Heart left ventricle (tissue), 13 donors: ENCODE results near the gene MMP27.

Source experiments
- CTCF ChIP-seq, 12 donors: fragments of 200-600 bp; sonication (generic) in 4 of 12; IDR thresholded peaks; one replicate each; pipeline versions ENCODE4 v1.5.0 to v1.8.0; 2018 to 2022; ENCODE audit warnings: antibody characterized with exemption in 12 of 12, mild to moderate bottlenecking in 5 of 12
- POLR2A ChIP-seq, 2 donors: fragments of 450-650 bp; IDR thresholded peaks; one replicate each; pipeline ENCODE4 v1.6.1; 2017; ENCODE audit warnings: antibody characterized with exemption in 2 of 2, mild to moderate bottlenecking in 2 of 2, moderate library complexity in 2 of 2
- donor health status: ischemic (EF 13 %, LVEDD 7.1; RV severe dilation, severe dysfunction).
- donor health status: DM: no; HTN: yes; CAD: no.
- donor health status: DM: no; HTN: no; CAD: no.
- donor health status: ischemic (EF 25% LVEDD 6.9; RV normal size, moderate dysfunction).
- donor health status: ischemic (EF 25% LVEDD 5.7; RV mildly dilated, moderate dysfunction).
- donor health status: ischemic (EF 35%, LVEDD 5.7; RV mildly dilated, moderate dysfunction).
- donor health status: nonischemic (EF 11% LVEDD 7.7; RV severe dilation, severe dysfunction).
- donor health status: DM: yes; HTN: yes; CAD: no.
- donor health status: PGD.
- donor health status: ischemic (EF 29% LVEDD 5.4; RV normal size, mild dysfunction).
- donor health status: nonischemic (EF 23%, LVEDD 6.1; RV moderate dilation, normal function).

GRCh38 chr11:102685754-102686153 lies 19.8 kb downstream of the MMP27 start:
- TF ChIP-seq POLR2A (IDR thresholded peaks at IDR 0.05) (no peak), CTCF (IDR thresholded peaks at IDR 0.05) (no peak)
